Occipital lobe (tissue), 2 donors: ENCODE results near the gene FURIN. TPM values are rescaled to one million over a fixed set of nuclear protein-coding genes. Genes with fewer than 3 reads are reported as not detected.
A peak's percentile ranks its signal among the peaks of the same experiment; 100 is the strongest.
"Not testable (repeated sequence)": the region's sequence is repeated elsewhere in the genome, so short reads cannot be mapped to it uniquely, and the experiment has no call there.

Experiments
- DNase-seq: peaks from one replicate; lab custom pipeline; 2025; lab: John Stamatoyannopoulos, UW
- total RNA-seq: library from RNA; depleted of rRNA; stranded (reverse); fragments of >200 nt; gene quantifications from one replicate; pipeline ENCODE4 v1.2.3, GENCODE V29; 2014

Gene FURIN
- total RNA-seq, 1 donor from 2014 or later: 8.7 TPM

- DNase-seq: no peak
Observed at GRCh38 chr15:90914305-90915080, 46.1 kb downstream of the FURIN start.

DNA sequence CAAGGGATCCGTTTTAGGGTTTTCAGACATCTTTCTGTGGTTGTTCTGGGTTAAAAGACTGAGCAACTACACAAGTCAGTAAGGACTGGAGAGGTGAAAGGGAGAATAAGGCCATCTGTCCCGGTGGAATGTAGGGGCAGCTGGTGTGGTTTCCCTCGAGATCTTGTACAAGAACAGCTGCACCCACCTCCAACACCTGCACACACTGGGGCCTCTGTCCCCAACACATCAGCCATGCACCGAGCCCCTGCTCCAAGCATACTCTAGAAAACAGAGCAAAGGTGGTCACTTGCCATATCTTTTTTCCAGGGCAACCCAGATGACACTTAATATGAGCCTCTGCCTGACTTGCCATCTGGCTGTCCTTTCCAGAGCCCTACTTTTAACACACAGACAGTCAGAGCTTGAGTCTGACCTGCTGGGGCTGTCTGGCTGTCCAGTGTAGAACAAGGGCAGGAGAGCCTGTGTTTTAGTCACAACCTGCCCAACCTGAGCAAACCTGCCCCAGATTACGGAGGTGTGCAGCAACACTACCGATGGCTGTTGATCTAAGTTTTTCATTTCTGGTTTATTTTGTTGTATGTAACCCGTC lies 46.9 kb downstream of the FURIN start:
- DNase-seq: no peak

DNA sequence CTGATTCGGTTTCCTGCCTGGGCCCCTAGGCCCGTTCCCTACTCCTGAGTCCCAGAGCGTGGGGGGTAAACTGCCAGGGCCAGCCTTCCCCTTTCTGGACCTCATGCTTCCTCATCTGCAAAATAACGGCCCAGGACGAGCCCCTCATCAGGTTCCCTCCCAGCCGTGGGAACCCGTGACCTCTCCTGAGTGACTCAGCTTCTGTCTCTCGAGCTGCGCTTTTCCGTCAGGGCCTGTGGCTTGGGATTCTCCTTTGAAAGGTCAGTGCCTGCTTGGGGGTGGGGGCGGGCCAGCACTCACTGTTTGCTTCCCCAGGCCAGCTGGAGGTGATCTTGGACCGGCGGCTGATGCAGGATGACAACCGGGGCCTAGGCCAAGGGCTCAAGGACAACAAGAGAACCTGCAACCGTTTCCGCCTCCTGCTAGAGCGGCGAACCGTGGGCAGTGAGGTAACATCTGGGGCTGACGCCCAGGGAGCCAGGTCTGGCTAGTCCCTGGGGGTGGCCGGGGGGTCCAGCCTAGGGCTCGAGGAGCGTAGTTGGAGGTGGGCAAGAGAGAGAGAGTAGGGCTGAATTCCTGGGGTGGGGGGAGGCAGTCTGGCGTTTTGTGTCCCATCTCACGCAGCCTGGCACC lies 47.5 kb downstream of the FURIN start:
- DNase-seq: no peak

DNA sequence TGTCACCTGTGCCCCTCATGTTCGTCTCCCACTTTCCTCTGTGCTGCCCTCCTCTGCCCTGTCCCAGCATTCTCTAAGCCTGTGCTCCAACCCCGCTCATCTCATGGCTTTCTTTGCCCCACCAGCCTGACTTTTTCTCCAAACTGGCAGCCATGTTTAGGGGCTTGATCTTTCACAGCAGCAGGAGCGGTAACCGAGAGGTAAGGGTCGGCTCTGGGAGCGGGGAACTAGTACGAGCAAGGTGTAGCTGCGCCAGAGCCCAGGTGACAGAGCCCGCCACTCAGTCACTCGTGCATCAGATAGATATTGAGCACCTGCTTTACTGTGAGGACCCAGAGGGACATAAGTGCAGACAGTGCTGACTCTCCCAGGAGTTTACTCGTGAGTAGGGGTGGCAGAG lies 48.1 kb downstream of the FURIN start:
- DNase-seq: no peak

DNA sequence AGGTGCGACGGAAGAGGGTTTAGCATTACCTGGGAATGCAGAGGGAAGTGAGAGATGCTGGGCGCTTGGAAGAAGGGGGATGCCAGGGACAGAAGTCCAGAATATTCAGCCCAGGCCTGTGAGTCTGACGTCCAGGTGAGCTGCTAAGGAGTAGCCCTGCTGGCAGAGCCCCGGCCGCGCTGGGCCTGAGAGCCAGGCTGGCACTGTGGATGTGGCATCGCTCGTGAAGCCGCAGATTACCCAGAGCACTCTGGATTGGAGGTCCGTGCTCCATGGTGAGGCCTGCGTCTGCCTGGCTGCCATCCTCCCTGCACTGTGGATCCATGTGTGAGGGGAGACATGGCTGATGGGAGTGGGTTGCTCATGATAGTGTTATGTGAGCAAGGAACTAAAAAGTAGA lies 49.2 kb downstream of the FURIN start:
- DNase-seq: no peak

- DNase-seq: no peak
Observed at GRCh38 chr15:90918034-90918788, 49.8 kb downstream of the FURIN start.

GRCh38 chr15:90918835-90919234 lies 50.4 kb downstream of the FURIN start:
- no peak for DNase-seq

DNA sequence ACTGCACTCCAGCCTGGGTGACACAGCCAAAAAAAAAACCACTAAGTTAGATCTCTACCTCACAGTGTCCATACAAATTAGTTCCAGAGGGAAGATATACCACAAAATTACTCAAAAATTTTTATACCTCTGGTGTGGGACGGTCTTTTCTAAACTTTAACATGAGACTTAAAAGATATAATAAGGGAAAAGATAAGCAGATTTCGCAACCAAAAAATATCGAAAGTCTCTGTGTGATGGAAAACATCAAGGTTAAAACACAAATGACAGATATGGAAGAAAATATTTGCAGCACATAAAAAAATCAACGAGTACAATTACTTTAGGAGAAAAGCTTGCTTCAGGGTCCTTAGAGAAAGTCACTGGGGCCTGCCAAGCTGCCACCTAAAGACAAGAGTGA lies 53.5 kb downstream of the FURIN start:
- no peak for DNase-seq

- DNase-seq: not testable (repeated sequence)
Observed at GRCh38 chr15:90922712-90923322, 54.4 kb downstream of the FURIN start.

DNA sequence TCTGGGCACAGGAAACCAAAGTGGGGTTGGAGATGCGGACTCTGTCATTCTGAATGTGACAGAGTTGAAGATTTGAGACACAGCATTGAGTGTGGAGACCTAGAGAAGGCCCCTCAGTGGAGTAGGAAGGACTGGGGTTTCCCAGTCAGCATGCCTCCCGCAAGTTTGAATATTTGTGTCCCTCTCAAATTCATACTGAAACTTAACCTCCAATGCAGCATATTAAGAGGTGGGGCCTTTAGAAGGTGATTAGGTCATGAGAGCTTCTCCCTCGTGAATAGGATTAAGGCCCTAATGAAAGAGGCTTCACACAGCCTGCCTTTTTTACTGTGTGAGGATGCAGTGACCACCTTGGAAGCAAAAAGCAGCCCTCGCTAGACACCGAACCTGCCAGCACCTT lies 56.0 kb downstream of the FURIN start:
- no peak for DNase-seq

GRCh38 chr15:90926766-90927165 lies 58.4 kb downstream of the FURIN start:
- DNase-seq: not testable (repeated sequence)

GRCh38 chr15:90928106-90928505 lies 59.7 kb downstream of the FURIN start:
- not testable (repeated sequence) for DNase-seq

- DNase-seq: no peak
Observed at GRCh38 chr15:90929246-90930019, 61.0 kb downstream of the FURIN start.

DNA sequence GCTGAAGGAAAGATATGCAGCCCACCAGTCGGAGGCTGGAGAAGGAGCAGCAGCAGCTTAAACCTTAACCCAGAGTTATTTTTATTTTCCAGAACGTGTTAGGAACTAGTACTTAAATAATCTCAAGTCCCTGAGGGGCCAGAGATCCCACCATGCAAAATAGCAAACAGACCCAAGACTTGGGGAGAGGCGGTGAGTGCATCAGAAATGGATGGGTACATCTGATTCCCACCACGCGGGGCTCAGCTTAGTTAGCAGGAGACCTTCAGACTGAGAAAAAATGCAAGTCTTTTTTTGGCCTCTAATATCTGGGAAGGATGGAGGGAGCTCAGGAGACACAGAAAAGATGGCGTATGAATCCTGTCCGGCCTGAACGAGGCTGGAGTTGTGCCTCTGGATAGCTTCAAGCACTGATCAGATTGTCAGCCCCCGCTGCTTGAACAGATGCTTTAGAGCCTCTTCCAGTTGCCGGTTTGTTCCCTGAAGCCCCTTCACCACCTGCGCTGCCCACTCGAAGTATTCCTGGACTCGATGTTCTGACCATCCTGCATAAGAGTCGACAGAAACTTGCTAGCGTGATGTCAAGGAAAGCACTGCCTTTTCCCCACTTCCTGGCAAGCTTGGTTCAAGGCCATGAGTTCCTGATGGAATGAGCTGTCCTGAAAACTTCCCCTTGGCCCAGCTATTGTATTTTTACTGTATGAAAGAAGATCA lies 62.6 kb downstream of the FURIN start:
- DNase-seq: no peak

- DNase-seq: no peak
Observed at GRCh38 chr15:90931575-90931827, 63.1 kb downstream of the FURIN start.

- DNase-seq: peak; percentile 74
Observed at GRCh38 chr15:90931828-90932659, 63.7 kb downstream of the FURIN start, which contains the start of gene HDDC3. TSS of gene HDDC3 (minus strand) at chr15:90932549. CDS start at chr15:90932540, 9 bp downstream.

- DNase-seq: no peak
Observed at GRCh38 chr15:90932660-90932991, 64.2 kb downstream of the FURIN start.
